Stimulated activated CD4-positive, alpha-beta T cell treated with anti-CD3 and anti-CD28 coated beads, Interleukin-4, amount 100 ng/mL, for 4 hours (primary cell): ENCODE results near the gene USHBP1.

Experiments used
- DNase-seq, 2 experiments: peaks; one replicate each; pipeline ENCODE4 v3.0.0-alpha.2; 2020

USHBP1 gene

DNA sequence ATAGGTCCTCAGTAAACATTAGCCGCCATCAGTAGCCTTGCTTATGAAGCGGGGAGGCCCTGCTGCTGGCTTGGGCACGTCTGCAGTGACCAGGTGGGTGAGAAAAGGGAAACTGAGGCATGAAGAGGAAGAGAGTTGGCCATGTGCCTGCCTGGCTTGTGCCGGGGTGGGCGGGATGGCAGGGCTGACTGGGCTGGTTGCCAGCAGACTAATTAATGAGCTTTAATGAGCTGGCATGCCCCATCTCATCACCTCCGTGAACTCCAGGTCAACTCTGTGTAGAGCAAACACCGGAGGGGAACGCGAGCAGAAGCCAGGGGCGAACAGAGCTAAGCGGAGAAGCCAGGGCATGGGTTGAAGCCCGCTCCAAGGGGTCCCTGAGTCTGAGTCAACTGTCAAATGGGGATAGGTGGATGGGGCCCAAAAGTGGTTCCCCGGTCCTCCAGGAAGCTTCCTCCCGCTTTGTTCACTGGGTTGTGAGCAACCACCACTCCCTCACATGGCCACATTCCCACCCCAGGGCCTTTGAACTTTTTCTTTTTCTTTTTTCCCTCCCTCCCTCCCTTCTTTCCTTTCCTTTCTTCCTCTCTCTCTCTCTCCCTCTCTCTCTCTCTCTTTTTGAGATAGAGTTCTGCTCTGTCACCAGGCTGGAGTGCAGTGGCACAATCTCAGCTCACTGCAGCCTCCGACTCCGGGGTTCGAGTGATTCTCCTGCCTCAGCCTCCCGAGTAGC lies 27.6 kb downstream of the USHBP1 start:
- no peak for DNase-seq

DNA sequence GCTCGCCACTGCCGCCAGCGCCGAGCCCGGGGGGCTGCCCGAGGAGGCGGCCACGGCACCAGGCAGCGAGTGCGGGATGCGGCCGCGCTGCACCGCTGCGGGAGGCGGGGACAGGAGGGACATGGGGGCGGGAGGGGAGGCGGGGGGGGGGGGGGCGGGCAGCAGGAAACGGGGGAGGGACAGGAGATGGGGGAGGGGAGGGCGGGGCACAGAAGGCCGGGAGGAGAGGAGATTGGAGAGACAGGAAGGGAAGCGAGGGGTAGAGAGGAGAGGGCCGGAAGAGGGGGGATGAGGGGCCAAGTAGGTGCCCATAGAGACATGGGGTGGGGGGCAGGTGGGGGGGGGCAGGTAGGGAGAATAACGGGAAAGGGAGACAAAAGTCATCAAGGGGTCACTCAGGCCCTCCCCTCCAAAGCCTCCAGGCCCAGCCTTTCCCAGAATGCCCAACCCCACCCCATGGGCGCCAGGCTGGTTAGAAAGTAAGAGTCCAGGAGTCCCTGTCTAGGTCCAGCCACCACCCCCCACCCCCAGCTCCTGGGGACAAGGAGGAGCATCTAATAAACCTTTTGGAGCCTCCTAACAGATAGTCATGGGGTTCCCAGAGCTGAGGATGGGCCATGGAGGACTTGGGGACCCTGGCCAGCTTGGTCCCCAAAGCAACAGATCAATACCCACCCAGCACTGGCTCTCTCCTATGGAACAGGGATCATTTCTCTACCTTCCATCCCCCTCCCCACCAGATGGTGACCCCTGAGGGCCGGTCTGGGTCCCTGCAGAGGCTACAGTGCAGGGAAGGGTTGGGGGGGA lies 28.4 kb downstream of the USHBP1 start:
- DNase-seq = no peak

DNA sequence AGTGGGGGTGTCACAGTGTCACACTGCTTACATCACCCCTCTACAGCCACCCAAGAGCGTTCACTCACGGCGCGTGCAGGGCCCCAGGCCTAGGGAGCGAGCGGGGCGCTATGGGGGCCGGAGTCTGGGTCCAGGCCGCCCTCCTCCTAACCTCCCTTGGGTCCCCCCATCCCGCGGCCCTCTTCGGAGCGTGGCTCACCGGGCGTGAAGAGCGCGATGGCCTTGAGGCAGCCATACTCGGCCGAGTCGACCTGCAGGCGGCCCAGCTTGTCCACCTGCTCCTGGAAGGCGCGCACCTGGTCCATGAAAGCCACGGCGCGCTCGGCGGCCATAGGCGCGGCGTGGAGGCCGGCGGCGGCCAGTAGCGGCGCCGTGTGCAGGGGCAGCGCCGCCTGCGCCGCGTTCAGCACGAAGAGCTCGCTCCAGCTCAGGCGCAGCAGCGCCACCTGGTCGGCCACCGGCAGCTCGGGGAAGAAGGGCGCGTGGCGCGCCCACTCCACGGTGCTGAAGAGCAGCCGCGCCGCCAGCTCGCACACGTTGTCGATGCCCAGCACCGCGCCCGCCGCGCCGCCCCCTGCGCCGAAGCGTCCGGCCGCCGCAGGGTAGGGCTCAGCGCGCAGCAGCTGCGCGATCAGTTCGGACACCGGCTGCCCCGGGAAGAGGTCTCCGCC lies 29.1 kb downstream of the USHBP1 start:
- peak; percentile 70 to 78 for DNase-seq

DNA sequence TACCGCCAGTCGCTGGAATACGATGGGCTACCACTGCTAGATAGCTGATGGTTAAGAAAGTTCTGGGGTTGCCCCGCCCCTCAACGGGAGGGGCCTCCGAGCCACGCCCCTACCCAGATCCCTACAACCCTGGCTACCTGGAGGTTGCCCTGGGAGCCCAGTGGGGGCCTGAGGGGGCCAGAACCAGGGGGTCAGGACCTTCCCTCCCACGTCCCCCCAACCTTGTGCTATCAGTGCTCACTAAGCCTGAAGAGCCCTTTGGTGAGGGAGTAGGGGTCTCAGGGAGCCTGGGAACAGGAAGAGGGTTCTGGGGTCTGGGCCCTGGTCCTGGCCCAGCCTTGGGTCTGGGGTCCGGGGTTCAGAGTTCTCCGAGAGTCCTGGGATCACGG lies 29.6 kb downstream of the USHBP1 start:
- DNase-seq = peak; percentile 55 to 62

DNA sequence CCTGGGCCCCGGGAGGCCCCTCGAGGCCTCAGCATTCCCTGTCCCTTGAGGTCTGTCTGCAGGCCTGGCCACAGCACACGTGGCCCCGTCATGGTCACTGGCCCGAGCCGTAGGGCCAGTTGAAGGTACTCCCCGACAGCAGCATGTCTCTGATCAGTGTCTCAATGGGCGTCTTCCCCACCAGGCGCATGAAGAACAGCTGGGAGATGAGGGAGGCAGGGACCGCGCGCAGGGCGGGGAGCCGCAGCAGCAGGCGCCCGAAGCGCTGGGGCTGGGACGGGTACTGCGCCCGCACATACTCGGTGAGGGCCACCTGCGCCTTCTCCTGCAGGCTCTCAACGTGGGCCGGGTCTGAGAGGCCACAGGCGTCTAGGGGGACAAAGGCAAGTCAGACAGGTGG lies 32.3 kb downstream of the USHBP1 start:
- DNase-seq = no peak

DNA sequence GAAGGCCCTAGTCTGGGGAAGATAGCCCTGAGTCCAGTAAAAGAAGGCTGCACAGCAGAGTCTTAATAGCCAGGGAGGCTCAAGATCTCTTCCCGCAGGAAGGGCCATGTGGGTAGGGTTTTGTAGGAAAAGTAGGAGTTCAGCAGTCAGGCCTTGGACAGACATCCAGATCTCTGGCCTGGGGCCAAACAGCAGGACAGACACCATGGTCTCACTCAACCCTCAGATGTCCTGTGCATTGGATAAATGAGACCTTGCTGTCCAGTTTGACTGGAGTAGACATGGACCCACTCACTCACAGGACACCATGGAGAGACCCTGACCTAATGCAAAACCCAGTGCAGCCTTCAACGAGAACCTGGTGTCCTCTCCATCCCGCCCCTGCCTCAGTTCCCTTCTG lies 34.7 kb downstream of the USHBP1 start:
- DNase-seq = no peak

DNA sequence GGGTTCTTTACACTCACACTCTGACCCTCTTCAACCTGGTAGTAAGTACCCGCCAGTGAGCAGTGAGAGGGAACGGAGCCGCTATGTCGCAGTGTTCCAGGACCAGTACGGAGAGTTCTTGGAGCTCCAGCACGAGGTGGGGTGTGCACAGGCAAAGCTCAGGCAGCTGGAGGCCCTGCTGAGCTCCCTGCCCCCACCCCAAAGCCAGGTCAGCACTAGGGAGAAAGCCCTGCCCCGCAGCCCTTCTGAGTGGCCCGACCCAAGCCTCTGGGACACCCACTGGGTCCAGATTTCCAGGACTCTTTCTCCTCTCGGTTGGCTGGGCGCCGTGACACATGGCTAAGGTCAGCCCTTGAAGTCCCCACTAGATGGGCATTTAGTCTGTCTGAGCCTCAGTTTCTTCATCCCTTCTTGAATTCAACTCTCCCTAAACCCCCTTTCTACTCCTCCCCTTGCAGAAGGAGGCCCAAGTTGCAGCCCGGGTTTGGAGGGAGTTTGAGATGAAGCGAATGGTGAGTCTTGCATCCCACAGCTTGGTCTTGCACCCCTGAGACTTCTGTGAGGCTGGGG lies 36.7 kb downstream of the USHBP1 start:
- DNase-seq = no peak

DNA sequence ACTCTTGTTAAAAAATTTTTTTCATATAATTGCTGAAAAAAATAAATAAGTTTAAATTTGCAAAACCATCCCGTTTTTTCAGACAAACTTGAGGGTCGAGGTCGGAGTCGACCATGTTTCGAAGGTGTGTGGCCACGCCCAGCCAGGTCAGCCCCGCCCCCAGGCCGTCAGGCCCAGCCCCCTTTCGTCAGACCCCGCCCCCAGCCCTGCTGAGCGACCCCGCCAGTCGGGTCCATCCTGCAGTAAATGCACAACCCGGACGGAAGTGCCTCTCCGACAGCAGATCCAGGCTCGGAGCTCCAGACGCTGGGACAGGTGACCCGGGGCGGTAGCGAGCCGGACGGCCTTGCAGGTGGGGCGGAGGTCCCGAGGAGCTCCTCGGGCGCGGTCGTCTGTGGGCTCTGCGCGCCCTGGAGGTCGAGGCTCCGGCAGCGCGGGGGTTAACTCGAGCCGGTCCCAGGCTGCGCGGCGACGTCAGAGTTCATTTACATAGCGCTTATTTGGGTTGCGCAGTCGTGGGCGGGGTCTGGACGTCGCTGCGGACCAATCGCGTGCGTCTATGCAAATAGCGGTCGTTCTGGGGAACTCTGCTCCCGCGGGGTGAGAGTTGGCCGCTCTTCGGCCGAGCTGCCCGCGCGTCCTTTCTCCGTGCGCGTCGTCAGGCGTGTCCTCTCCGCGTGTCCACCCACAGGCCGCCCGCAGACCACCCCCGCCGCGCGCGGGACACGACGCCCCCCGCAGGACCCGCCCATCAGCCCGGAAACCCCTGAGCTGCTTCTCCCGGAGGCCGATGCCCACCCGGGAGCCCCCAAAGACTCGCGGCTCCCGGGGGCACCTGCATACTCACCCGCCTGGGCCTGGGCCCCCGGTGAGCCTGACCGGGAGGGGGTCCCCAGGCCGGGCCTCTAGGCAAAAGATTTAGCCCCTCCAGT lies 38.3 kb downstream of the USHBP1 start, which contains the start of gene OCEL1:
OCEL1 (plus strand) TSS at position 225 of the 932 bp plus-strand sequence; CDS start at position 247, 22 bp downstream.
- peak; percentile 96 for DNase-seq

DNA sequence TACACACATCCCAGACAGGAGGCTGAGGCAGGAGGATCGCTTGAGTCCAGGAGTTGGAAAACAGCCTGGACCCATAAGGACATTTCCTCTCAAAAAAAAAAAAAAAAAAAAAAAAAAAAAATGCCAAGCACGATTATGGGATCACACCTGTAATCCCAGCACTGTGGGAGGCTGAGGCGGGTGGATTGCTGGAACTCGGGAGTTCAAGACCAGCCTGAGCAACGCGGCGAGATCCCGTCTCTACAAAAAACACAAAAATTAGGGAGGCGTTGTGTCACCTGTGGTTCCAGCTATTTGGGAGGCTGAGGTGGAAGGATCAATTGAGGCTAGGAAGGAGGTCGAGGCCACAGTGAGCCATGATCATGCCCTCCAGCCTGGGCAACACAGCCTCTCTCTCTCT lies 39.5 kb downstream of the USHBP1 start:
- DNase-seq = no peak

DNA sequence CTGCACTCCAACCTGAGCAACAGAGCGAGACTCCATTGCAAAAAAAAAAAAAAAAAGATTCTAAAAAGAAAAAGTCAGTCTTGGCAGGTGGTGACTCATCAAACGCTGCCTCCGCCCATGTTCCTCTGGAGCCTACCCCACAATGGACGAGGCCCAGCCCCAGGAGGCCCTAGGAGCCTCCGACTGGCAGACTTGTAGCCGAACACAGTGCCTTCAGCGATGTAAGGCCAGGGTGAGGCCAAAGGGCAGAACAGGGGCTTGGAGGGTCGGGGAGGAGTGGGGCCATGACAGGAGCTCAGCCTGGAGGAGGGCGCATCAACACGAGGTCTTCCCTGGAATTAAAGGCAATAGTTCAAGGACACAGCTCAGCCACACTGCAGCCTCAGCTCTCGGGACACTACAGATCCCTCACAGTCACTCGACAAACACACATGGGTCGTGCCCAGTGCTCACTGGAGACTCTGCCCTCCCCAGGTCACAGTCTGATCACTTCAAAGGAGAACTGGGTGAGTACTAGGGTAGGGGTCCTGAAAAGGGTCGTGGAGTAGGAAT lies 44.3 kb downstream of the USHBP1 start:
- DNase-seq = peak in 1 of 2 experiments; percentile 40

DNA sequence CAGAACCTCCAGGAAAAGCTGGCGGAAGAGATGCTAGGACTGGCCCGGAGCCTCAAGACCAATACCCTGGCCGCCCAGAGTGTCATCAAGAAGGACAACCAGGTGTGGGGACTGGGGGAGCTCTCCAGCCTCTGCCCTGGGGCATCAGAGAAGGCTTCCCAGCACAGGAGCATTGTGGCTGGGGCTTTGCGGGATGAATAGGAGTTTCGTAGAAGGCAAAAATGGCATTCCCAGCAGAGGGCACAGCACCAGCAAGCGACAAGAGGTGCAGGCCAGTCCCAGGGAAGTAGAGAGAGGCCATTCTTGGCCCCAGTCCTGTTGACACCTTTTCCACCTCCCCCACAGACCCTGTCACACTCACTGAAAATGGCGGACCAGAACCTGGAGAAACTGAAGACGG lies 45.3 kb downstream of the USHBP1 start:
- DNase-seq = no peak

DNA sequence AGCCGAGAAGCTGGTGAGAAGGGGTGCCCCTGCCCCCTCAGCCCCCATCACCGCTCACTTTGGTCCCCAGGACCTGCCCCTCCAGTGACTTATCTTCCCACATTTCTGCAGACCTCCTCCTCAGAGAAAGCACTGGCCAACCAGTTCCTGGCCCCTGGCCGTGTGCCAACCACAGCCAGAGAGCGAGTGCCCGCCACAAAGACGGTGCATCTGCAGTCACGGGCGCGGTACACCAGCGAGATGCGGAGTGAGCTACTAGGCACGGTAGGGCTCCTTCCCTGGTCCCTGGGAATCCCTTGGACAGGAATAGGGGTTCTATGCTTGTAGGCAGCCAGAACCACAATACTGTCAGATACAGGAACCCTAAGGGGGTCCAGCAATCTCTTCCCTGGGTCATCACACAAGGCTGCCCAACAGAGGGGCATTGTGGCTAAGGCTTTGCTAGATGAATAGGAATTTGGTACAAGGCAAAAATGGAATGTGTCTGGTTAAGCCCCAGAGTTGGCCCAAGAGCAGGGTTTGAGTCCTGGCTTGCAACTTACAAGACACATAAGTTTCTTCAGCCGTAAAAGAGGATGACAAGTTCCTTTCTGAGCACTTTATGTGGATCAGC lies 48.4 kb downstream of the USHBP1 start:
- DNase-seq = no peak

DNA sequence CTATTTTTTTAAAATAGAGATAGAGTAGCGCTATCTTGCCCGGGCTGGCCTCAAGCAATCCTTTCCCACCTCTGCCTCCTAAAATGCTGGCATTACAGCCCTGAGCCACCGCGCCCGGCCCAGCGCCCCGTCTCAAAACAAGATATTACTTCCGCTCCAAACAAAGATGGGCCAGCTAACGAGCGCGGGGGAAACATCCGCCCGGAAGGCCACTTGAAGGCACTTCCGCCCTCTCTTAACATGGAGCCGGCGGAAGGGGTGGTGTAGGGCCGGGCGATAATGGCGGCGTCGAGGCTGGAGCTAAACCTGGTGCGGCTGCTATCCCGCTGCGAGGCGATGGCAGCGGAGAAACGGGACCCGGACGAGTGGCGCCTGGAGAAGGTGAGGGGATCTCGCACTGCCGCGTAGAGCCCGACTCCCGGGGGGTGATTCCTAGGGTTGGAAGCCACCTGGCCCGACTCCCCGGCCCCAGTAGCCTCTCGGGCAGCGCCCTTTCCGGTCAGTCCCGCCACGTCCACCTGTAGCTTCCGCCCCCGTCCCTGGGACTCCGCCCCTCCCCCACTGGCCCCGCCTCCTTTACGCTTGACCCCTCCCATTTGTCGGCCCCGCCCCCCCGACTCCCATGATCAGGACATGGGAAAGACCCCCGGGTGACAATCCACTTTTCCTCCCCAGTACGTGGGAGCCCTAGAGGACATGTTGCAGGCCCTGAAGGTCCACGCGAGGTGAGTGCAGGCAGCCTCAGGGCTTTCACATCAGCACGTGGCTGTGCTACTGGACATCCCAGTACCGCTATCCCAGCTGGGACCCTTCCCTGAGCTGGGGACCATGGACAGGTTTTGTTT lies 49.2 kb downstream of the USHBP1 start, which contains the start of gene USE1:
USE1 (plus strand) TSS at position 231 of the 845 bp plus-strand sequence; CDS start at position 280, 49 bp downstream.
- peak; percentile 78 to 84 for DNase-seq

DNA sequence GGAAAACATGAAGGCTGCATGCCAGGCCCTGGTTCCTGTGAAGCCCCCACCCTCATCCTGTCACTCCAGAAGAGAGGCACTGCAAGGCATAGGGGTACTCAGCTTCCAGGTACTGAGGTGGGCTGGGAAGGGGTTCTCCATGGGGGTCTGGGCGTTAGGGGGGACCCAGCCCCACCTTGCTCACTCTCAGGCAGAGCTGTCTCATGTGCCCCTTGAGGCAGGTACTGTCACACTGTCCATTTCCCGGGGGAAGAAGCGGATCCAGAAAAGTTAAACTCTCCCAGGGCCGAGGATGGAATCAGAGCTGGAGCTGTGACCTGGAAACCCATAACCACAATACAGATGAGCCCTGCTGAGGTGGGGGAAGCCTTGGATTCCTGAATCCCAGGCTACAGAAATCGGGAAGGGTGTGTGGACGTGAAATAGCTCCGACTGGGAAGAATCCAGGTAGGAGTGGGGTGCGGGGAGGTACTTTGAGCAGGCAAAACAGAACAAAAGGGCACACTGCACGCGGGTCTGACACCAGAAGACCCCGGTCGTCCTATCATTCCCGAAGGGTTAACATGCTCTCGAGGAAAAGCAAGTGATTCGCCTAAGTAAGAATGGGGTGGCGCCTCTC lies 49.9 kb downstream of the USHBP1 start:
- DNase-seq = no peak

DNA sequence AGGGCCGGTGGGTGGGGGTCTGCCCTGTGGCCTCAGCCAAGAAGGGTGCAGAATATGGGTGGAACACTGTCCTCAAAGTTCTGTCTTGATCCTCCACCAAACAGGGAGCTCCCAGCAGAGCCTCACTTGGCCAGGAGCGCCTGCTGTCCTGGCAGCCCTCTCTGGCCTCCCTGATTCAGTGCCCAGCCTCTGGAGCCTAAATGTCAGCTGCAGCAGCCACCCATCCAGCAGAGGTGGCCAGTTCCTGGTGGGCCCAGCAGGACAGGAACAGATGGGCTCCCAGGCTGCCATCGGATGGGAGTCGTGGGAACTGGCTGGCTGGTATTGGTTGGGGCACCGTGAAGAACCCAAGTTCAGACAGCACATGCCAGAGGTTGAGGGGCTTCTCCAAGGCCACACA lies 51.2 kb downstream of the USHBP1 start:
- no peak for DNase-seq

DNA sequence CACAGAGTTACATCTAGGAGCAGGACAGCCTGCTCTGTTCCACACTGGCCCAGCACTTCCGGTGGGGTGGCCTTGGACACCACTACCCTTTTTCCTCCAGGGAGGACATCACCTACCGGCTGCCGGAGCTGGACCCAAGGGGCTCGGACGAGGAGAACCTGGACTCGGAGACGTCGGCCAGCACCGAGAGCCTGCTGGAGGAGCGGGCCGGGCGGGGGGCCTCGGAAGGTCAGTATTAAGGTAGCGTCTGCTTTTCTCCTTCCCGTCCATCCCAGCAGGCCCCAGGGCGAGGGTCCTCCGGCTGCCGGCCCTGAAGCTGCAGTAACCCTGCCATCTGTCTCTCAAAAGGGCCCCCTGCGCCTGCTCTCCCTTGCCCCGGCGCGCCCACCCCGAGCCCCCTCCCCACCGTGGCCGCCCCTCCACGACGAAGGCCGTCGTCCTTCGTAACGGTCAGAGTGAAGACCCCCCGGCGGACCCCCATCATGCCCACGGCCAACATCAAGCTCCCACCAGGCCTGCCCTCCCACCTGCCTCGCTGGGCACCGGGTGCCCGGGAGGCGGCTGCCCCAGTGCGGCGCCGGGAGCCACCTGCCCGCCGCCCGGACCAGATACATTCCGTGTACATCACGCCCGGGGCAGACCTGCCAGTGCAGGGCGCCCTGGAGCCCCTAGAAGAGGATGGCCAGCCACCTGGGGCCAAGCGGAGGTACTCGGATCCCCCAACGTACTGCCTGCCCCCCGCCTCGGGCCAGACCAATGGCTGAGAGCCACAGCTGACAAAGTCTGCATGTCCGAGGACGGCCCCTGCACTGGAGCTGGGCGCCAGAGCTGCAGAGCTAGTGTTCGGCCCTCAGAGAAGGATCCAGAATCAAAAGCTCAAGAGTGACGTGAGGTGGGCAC lies 52.7 kb downstream of the USHBP1 start:
- DNase-seq = no peak

DNA sequence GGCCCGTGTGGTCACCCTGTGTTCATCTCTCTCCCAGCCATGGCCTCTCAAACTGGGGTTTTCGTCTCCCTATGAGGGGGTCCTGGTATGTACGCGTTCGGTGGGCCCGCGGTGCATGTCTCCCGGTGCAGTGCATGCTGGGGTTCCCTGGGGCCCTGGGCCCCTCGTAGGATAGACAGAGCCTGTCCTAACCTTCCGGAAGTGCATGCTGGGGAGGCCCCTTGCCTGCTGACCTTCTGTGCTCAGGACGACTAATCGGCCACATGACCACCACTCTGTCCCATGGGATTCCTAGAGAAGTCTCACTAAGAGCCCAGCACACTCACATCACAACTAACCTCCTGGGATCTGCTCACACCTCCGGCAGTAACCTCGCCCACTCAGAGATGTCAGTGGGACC lies 54.2 kb downstream of the USHBP1 start:
- no peak for DNase-seq
